Mesenteric fat pad (tissue), 1 donor: ENCODE data around the gene CPEB3. TPM values are rescaled to one million over a fixed set of nuclear protein-coding genes. Genes with fewer than 3 reads are reported as not detected.
"Not testable (repeated sequence)": the region's sequence is repeated elsewhere in the genome, so short reads cannot be mapped to it uniquely, and the experiment has no call there.

Experiments
- DNase-seq: peaks from one replicate; pipeline ENCODE4 v3.0.0-alpha.2; 2020; ENCODE audit warnings: low spot score
- total RNA-seq: library from RNA; stranded (reverse); fragmentation: NEBNext Ultra II Directional; extraction: Animal tissue kit (Norgen Biotek cat#: 25700); gene quantifications from one replicate; pipeline ENCODE4 v1.2.1, GENCODE V29; 2021
- donor health status: DM: yes; HTN: yes; CAD: no.

The CPEB3 gene
- total RNA-seq, 1 donor from 2014 or later, result 4.2 TPM

DNA sequence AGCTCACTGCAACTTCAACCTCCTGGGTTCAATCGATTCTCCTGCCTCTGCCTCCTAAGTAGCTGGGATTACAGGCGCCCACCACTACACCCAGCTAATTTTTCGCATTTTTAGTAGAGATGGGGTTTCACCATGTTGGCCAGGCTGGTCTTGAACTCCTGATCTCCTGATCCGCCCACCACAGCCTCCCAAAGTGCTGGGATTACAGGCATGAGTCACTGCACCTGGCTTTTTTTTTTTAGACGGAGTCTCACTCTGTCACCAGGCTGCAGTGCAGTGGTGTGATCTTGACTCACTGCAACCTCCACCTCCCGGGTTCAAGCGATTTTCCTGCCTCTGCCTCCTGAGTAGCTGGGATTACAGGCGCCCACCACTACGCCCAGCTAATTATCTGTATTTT lies 75.7 kb downstream of the CPEB3 start:
- DNase-seq, result not testable (repeated sequence)

DNA sequence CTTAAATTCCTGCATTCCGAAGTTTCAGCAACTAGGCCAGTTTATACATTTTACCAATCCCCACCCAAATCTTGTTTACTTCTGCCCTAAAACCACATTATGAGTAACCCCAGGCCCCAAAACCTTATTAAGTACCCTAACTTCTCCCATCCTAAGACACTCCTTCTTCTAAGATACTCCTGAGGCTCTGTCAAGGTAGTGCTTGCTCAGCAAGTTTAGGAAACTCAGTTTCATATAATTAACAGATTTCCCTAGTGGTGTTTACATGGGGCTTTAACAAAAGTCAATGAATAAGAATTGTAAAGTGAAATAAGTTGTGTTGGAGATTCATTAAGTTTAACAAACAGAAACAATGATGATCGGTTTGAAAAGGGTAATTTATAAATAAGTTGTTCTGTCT lies 77.8 kb downstream of the CPEB3 start:
- no peak for DNase-seq

DNA sequence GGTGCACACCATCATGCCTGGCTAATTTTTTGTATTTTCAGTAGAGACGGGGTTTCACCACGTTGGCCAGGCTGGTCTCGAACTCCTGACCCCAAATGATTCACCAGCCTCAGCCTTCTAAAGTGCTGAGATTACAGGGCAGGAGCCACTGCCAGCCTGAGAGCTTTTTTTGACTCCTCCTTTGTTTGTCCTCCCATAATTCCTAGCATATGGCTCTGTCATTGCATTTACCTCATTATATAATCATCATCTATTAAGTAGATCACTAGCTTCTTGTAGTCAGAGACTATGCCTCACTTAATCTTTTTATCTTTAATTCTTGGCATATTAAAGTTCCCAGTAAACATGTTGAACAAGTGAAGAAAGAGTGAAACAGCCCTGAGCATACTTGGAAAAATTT lies 82.1 kb downstream of the CPEB3 start:
- no peak for DNase-seq

DNA sequence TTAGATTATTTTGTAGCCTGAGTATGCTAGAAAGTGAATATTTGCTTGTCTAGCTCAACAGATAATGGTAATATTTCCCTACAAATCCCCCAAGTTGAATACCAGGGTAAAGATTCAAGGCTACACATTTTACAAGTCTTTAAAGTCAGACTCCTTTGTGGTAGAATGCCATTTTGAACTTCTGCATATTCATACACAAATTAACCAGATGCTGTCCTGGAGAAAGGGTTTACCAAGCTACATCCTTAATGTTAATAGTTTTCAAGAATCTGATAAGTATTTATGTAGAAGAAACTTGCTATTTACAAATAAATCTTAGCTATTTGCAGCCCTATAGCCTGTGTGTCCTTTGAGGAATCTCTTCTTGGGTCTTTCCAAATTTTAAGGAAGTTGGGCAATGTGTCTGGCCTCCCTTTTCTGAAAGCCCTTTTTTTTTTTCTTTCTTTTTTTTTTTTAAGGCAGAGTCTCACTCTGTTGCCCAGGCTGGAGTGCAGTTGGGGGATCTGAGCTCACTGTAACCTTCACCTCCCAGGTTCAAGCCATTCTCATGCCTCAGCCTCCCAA lies 82.6 kb downstream of the CPEB3 start:
- no peak for DNase-seq

DNA sequence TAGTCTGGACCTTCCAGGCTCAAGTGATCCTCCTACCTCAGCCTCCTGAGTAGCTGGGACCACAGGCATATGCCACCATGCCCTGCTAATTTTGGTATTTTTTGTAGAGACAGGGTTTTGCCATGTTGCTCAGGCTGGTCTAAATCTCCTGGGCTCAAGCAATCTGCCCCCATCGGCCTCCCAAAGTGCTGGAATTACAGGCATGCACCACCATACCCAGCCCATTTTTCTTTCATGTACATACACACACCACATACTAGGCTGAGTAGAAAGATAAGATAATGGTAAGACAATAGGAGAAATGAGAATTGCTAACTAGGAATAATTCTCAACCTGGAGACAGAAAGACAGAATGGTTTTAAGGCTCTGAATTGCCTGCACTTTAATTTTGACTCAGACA lies 83.8 kb downstream of the CPEB3 start:
- DNase-seq, result no peak

DNA sequence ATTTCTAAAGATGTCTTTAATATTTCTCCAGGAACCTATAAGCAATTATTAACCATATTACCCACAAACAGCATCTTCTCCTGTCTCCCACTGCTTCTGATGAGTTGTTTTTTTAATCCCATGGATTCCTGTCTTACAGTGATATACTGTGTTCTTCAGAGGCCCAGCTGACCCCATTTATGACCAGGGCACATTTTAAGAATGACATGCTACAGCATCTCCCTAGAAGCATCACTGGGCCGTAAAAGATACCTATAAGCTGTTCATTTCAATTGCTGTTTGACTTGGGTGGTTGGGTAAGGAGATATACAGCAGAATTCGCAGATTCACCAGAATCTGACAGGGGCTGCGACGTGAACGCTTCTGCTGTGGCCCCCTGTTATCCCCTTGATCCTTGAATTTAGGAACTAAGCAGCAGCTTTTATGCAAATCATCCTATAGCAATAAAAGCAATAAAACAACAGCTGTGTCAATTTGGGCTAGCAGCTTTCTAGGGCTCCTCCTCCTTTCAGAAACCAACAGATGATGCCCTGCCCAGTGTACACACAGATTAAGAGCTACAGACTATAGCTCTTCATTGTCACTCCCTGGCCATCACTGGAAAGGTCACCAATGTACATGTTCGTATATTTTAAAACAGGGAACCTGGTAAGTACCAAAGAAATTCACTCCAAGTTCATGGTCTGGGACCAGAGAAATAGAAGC lies 86.8 kb downstream of the CPEB3 start:
- DNase-seq, result no peak

DNA sequence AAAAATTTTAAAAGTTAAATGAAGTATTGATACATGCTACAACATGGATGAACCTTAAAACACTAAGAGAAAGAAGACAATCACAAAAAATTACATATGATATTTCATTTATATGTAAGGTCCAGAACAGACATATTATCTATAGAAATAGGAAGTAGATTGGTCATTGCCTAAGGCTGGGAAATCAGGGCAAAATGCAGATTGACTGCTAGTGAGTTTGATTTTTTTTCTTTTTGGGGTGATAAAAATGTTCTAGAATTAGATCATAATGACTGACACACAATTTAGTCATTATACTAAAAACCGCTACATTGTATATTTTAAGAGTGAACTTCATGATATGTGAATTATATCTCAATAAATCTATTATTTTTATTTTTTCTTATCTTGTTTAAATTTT lies 88.3 kb downstream of the CPEB3 start:
- no peak for DNase-seq

DNA sequence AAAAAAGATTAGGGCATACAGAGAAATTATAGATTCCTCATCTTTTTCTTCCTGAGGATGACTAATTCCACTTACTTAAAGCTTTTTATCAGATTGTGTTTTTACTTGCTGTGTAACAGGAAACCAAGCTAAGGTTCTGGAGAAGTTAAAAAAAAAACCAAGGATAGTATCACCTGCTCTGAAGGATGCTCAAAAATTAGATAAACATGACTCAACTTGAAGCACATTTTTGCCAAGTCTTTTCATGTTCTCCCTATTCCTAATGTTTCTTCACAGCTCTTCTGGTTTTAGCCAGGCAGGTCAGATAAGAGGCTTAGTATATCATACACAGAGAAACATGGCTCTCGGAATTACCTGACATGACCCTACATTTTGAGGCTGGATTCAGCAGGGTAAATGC lies 90.3 kb downstream of the CPEB3 start:
- DNase-seq, result no peak

DNA sequence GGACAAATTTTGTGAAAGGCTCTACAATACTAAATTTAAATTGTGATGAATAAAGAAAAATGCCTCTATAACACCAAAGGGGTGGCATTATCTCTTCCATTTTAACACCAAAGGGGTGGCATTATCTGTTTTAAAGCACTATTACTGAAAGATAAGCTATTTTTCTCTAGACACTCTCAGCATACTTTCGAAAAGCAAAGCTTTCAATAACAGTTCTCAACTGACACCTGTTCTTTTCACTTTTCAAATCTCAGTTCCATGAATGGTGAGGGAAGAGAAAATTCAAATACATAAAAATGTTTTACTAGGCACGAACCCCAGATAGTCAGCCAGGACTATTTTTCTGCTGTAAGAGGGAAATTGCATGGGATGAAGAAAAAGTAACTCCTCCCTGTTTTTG lies 103.8 kb downstream of the CPEB3 start:
- no peak for DNase-seq

DNA sequence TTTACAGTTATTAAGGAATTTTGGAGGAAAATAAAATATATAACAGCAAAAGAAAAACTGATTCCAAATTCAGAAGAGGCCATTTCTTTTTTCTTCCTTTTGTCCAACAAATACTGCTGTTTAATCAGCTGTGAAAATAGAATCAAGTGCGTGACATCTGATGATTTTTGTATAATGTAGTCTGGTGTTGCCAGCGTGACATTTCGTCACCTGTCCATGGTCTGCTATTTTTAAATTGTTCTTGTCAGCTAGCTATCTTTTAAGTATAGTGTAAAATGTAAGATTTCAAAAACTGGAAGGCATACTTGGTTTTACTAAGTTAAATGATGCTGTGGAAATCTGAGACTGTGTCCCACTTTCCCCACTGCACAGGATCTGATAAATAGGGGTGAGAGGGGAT lies 105.9 kb downstream of the CPEB3 start:
- no peak for DNase-seq

DNA sequence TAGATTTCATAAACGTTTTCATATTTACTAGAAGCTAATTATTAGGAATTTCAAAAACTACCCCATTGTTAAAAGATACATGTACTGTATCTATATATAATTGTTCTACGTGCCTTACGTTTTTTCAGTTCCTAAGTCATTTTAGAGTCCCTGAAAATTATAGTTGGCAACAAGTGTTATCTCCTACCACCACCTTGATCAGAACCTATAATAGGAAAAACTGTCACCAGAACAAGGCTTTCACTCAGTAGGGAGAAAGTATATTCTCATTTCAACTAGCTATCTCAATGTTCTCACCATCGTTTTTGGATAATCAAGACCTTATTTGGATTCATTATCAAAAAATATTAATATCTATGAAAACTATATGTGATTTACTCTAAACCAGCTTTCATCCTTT lies 107.7 kb downstream of the CPEB3 start:
- no peak for DNase-seq

DNA sequence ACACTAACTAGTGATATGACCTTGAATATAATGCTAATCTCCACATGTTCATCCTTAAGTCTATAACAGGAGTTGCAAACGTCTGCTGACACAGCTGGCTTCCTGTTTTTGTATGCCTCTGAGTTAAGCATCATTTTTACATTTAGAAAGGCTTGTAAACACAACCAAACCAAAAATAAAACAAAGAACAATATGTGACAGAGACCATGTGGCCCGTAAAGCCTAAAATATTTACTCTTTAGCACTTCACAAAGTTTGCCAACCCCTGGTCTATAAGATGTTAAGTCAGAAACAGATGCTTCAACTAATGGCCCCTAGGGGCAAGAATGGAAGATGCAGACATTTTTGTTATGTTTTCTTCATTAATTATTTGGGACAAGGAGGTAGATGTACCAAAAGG lies 109.3 kb downstream of the CPEB3 start:
- no peak for DNase-seq

DNA sequence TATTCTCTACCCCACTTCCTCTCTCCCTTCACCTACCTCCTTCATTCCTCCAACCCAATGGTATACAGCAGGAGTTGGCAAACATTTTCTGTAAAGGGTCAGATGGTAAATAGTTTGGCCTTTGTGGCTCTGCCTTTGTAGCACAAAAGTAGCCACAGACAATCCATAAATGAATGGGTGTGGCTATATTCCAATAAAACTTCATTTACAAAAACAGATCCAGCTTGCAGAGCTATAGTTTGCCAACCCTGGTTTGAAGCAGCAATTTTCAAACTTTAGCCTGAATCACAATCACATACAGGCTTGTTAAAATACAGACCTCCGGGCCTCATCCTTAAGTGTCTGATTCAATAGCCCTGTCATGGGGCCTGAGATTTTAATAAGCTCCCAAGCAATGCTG lies 110.5 kb downstream of the CPEB3 start:
- DNase-seq, result no peak

DNA sequence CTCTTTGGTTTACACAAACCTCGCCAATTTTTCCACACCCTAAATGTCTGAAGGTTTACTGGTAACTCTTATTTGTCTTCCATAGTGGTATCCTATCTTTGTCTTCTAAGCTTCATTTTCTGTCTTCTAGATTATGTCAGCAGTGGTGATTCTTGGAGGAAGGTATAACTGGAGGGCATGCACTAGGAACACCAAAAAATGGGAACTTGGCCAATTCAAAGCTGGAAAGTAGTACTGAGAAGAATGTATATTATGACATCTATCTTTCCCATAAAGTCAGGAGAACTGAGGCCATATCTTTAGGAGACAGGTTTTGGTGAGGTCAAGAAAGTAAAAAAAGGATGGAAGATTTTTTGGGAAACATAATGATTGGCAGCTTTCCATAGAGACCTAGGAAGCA lies 113.3 kb downstream of the CPEB3 start:
- DNase-seq, result no peak

DNA sequence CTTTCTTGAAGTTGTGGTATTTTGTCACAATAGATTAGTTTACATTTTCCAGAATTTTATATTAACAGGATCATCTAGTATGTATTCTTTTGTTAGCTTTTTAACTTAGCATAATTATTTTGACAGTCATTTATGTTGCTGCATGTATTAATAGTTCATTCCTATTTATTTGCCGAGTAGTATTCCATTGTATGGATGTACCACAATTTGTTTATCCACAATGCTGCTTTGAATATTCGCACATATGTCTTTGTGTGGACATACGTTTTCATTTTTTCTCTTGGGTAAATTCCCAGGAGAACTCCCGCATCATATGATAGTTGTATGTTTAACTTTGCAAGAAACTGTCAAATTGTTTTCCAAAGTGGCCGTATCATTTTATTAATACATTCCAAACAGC lies 115.7 kb downstream of the CPEB3 start:
- no peak for DNase-seq

DNA sequence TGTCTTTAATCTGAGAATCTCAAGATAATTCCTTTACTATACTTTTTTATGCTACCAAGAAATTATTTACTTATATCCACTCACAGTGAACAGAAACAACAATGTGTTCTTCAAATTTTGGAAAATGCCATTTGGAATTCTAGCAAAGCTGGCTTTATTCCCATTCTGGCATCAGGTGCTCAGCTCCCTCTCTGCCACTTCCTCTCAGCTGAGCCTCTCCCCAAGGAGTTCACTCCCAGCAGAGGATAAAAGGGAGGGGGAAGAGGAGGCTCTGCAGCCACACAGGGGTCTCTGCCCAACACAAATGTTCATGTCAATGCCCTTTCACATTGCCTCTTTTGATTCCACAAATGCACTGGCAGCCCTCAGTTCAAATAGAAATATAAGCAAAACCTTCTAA lies 116.9 kb downstream of the CPEB3 start:
- DNase-seq, result no peak

DNA sequence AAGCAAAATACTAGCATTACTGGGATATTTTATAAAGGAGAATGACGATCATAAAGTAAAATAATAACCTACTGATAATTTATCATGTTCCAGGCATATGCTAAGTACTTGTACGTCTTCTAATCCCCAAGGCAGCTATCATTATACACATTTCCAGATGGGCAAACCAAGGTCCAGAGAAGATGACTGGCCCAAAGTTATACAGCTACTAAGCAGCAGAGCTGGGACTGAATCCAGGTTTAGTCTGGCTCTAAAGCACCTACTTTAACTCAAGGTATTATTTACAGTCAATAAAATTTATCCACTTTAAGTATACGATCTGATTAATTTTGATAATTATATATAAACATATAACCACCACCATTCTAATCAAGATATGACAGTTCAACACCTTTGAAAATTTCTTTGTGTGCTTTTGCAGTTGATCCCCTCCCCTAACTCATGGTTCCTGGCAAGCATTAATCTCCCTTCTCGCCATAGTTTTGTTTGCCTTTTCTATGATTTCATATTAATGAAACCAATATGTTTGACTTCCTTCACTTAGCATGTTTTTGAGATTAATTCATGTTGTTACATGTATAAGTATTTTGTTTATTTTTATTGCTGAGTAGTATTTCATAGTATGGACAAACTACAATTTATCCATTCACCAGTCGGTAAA lies 126.7 kb downstream of the CPEB3 start:
- DNase-seq, result no peak

DNA sequence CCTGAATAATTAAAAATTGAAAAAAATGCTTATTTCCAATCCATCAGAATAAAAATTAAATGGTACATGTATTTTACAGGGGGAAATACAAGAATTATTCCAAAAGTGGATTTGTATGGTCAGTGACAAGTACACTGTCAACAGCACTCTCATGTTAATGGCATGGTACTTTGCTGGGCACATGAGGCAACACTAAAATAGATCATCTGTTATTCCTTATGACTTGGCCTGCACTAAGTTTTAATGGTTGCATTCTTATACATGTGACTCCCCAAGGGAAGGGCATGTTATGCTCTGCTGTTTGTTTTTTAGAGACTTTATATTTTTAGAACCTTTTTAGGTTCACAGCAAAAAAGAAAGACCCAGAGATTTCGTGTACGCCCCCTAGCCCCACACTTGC lies 128.3 kb downstream of the CPEB3 start:
- DNase-seq, result no peak

DNA sequence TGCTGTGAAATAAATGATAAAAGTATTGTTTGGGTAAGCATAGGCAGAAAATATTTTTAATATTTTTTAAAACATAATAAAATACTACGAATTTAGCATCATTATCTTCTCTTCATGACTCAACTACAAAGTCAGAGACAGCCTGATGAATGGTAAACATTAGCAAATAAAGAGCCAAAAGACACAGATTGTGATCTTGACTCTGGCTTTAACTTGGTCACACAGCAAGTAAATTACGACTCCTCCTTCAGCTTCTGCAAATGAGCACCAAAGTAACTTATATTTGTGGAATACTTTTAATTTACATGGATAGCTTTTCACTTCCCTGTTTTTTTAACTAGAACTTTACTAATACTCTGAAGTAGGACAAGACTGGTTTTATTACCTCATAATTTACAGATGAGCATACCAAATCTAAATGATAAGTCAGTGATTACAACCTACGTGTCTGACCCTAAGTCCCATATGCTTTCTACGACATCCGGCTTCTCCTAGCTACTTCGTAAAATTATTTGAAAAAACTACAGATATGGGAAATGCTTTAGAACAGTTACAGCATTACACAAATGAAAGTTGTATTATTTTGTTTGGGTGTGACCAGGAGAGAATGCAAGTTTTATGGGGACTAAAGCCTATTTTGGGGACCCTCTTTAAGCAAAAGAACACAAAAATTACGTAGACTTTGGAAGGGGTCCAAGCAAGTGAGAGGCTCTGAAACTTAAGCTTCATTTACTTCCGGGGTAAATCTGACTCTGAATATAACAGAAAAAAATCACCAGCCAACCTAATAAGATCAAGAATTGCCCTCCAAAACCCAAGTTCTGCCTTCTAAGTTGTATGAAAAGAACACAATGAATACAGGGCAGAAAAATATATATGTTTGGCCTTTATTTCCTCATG lies 133.8 kb downstream of the CPEB3 start:
- no peak for DNase-seq

DNA sequence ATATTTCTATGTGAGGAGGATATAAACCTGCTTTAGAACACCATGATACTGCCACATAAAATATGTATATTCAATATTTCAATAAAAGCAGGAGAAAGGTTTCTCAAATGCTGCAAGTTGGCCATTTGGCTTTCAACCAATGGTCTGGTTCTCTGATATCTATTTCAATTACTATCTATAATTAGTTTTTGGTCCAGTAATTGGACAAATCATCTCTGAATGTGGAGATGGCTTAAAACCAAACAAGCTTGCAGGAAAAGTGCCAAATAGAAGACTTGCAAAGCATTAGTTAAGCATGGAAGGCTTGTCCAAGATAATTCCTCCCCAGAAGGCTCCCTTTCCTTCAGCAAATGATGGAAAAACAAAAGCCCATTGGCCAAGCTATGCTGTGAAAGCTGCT lies 140.1 kb downstream of the CPEB3 start:
- no peak for DNase-seq

DNA sequence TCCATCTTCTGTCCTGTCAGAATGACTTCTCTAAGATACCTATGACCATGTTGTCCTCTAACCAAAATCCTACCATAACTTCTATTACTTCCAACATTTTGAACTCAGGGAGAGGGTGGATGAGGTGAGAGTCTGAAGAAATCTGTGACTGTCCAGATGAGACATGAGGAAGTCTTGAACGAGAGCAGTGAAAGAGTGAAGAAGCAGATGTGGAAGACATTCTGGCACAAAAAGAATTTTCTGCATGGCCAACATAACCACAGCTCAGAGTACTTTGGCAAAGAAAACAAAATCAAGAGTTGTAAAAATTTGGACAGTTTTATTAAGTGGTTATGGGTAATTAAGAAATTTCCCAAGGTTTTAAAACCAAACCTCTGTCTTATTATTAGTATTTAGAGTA lies 141.6 kb downstream of the CPEB3 start:
- no peak for DNase-seq

DNA sequence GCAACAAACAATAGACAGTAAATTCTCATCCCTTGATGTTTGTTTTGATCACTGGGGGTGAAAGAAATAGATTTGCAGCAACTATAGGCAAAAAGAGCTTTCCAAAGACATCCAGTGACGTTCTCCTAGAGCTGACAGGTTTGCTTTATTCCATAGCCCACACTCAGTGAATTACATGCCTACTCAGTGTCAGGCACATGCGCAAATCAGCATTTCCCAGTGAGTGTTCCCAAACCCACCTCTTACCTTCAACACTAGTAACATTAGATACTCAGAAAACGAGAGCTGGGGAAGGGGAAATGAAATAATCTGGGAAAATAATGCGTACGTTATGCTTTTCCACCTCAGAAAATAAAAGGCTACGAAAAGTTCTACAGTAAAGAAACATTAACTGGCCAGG lies 144.1 kb downstream of the CPEB3 start:
- DNase-seq, result no peak
